Endothelial cell (in vitro differentiated cells): ENCODE data around the gene OCIAD2. TPM values are rescaled to one million over a fixed set of nuclear protein-coding genes. Genes with fewer than 3 reads are reported as not detected.

Source experiments
- DNase-seq: peaks from one replicate; pipeline ENCODE4 v3.0.0; 2021; ENCODE audit warnings: low spot score
- H3K27ac Mint-ChIP-seq: one replicate; pipeline ENCODE4 v1.8.0; 2021; ENCODE audit warnings: mixed read lengths, inconsistent platforms; ENCODE audit not compliant: unreplicated experiment
- H3K27me3 Mint-ChIP-seq: one replicate; pipeline ENCODE4 v1.8.0; 2021; ENCODE audit warnings: mild to moderate bottlenecking, moderate library complexity, mixed read lengths, inconsistent platforms; ENCODE audit not compliant: unreplicated experiment
- H3K36me3 Mint-ChIP-seq: one replicate; pipeline ENCODE4 v1.8.0; 2021; ENCODE audit warnings: mild to moderate bottlenecking, low read depth, mixed read lengths, inconsistent platforms; ENCODE audit not compliant: unreplicated experiment
- H3K4me1 Mint-ChIP-seq: one replicate; pipeline ENCODE4 v1.8.0; 2021; ENCODE audit warnings: mild to moderate bottlenecking, mixed read lengths, inconsistent platforms; ENCODE audit not compliant: unreplicated experiment
- H3K4me3 Mint-ChIP-seq: one replicate; pipeline ENCODE4 v1.8.0; 2021; ENCODE audit warnings: mild to moderate bottlenecking, mixed read lengths, inconsistent platforms; ENCODE audit not compliant: unreplicated experiment
- H3K9me3 Mint-ChIP-seq: one replicate; pipeline ENCODE4 v1.8.0; 2021; ENCODE audit warnings: mixed read lengths, inconsistent platforms; ENCODE audit not compliant: unreplicated experiment
- CTCF ChIP-seq: fragments of 200-600 bp; sonication (generic); IDR thresholded peaks from one replicate; pipeline ENCODE4 v1.5.0; 2021; ENCODE audit warnings: antibody characterized with exemption; ENCODE audit not compliant: unreplicated experiment
- total RNA-seq: library from RNA; stranded (reverse); fragmentation: NEBNext Ultra II Directional; extraction: Animal tissue kit (Norgen Biotek cat#: 25700); gene quantifications from one replicate; pipeline ENCODE4 v1.2.1, GENCODE V29; 2021; ENCODE audit not compliant: unreplicated experiment

Gene OCIAD2
- total RNA-seq, 1 donor from 2014 or later: 50.0 TPM

GRCh38 chr4:48904541-48905142, 1.9 kb downstream of the OCIAD2 start:
- no peak overlapping the region for H3K27ac Mint-ChIP-seq
- H3K36me3 Mint-ChIP-seq: peaks cover 20% of the 10 kb centered on the region
- no peak for DNase-seq
- no peaks in the 10 kb centered on the region for H3K9me3 Mint-ChIP-seq
- peaks cover 12% of the 10 kb centered on the region for H3K27me3 Mint-ChIP-seq
- H3K4me1 Mint-ChIP-seq: peaks cover 19% of the 10 kb centered on the region
- no peak for TF ChIP-seq CTCF
- H3K4me3 Mint-ChIP-seq: peak overlapping the region; percentile 81

- DNase-seq: no peak
- Mint-ChIP-seq H3K27ac (no peak overlapping the region), H3K4me3 (no peak overlapping the region), H3K4me1 (peaks cover 19% of the 10 kb centered on the region), H3K36me3 (peaks cover 20% of the 10 kb centered on the region), H3K27me3 (peaks cover 12% of the 10 kb centered on the region), H3K9me3 (no peaks in the 10 kb centered on the region)
- no peak for TF ChIP-seq CTCF
These were observed 2.5 kb downstream of the OCIAD2 start for GRCh38 chr4:48904101-48904500.

GRCh38 chr4:48902266-48902665, 4.3 kb downstream of the OCIAD2 start:
- Mint-ChIP-seq H3K36me3 (peaks cover 24% of the 10 kb centered on the region), H3K4me3 (no peak overlapping the region), H3K27me3 (peaks cover 8% of the 10 kb centered on the region), H3K9me3 (no peaks in the 10 kb centered on the region), H3K27ac (no peak overlapping the region), H3K4me1 (peaks cover 19% of the 10 kb centered on the region)
- no peak for TF ChIP-seq CTCF
- DNase-seq: no peak

GRCh38 chr4:48901196-48901595, 5.4 kb downstream of the OCIAD2 start:
- no peak for TF ChIP-seq CTCF
- Mint-ChIP-seq H3K4me1 (peaks cover 16% of the 10 kb centered on the region), H3K27ac (no peak overlapping the region), H3K36me3 (peaks cover 33% of the 10 kb centered on the region), H3K9me3 (no peaks in the 10 kb centered on the region), H3K27me3 (peaks cover 5% of the 10 kb centered on the region), H3K4me3 (no peak overlapping the region)
- no peak for DNase-seq

- Mint-ChIP-seq H3K4me3 (no peak overlapping the region), H3K27me3 (peaks cover 1% of the 10 kb centered on the region), H3K4me1 (peaks cover 7% of the 10 kb centered on the region), H3K9me3 (no peaks in the 10 kb centered on the region), H3K27ac (no peak overlapping the region), H3K36me3 (peaks cover 37% of the 10 kb centered on the region)
- no peak for TF ChIP-seq CTCF
- no peak for DNase-seq
These were observed 6.6 kb downstream of the OCIAD2 start for GRCh38 chr4:48899950-48900349.
